Ovary (tissue), 9 donors: ENCODE data around the gene GRK5. TPM values are rescaled to one million over a fixed set of nuclear protein-coding genes. Genes with fewer than 3 reads are reported as not detected.

Experiments used
- DNase-seq, 5 donors: peaks; one replicate each; pipeline ENCODE4 v3.0.0-alpha.2; 2019 to 2020
- H3K27ac ChIP-seq, 2 donors: fragments of 200-600 bp; one replicate each; pipeline versions ENCODE4 v1.5.1 to v1.8.0; 2019 to 2022
- H3K27me3 ChIP-seq: fragments of 200-600 bp; one replicate; pipeline ENCODE4 v1.8.0; 2022
- H3K36me3 ChIP-seq: fragments of 200-600 bp; sonication (generic); one replicate; pipeline ENCODE4 v1.5.1; 2019
- H3K4me1 ChIP-seq: one replicate; pipeline ENCODE4 v1.8.1; 2013; ENCODE audit warnings: mild to moderate bottlenecking, moderate library complexity; ENCODE audit not compliant: insufficient read depth
- H3K4me3 ChIP-seq: fragments of 200-600 bp; sonication (generic); one replicate; pipeline ENCODE4 v1.5.1; 2017
- H3K9me3 ChIP-seq, 2 donors: fragments of 200-600 bp in 1 of 2; sonication (generic) in 1 of 2; one replicate each; pipeline versions ENCODE4 v1.5.1 to v1.8.1; 2013 to 2019; ENCODE audit warnings: mild to moderate bottlenecking in 1 of 2, moderate library complexity in 1 of 2
- CTCF ChIP-seq, 3 donors: fragments of 450-650 bp in 2 of 3; fragments of 200-600 bp in 1 of 3; IDR thresholded peaks; one replicate each; pipeline versions ENCODE4 v1.5.1 to v1.8.0; 2016 to 2022; ENCODE audit warnings: antibody characterized with exemption in 3 of 3, mild to moderate bottlenecking in 1 of 3
- EP300 ChIP-seq: sonication (generic); formaldehyde crosslinking; IDR thresholded peaks from one replicate; pipeline ENCODE4 v1.6.1; 2017; ENCODE audit warnings: antibody characterized with exemption
- POLR2A ChIP-seq: fragments of 450-650 bp; IDR thresholded peaks from one replicate; pipeline ENCODE4 v1.6.1; 2017; ENCODE audit warnings: antibody characterized with exemption, mild to moderate bottlenecking, moderate library complexity
- WGBS, 3 donors: extraction: QIAGEN DNeasy Blood & Tissue Kit in 1 of 3; methylation state at CpG; one replicate each; pipeline versions ENCODE4 v1.1.5 to v1.1.7; 2013 to 2017; 5-methylcytosine and 5-hydroxymethylcytosine counted together
- intact Hi-C, 4 donors: fragments of 100-400 bp; cut with DNase I; formaldehyde crosslinking; loops; one replicate each; pipeline versions ENCODE4 v1.11.0 to v1.15.1; 2022 to 2023
- polyA plus RNA-seq, 2 donors: library from polyadenylated mRNA; stranded (reverse); fragments of 200-250 nt in 1 of 2; fragments of 350-450 nt in 1 of 2; fragmentation: Illumina TruSeq in 1 of 2; extraction: RNeasy Lipid Tissue Mini Kit (QIAGEN cat#74804) in 1 of 2; gene quantifications; one replicate each; pipeline ENCODE4 v1.2.3, GENCODE V29; 2013 to 2014
- total RNA-seq, 7 donors: library from RNA; depleted of rRNA in 2 of 7; stranded (reverse); fragments of >200 nt in 2 of 7; fragmentation: NEBNext Ultra II Directional in 3 of 7; extraction: Animal tissue kit (Norgen Biotek cat#: 25700) in 3 of 7; gene quantifications; one replicate each; pipeline versions ENCODE4 v1.1.0 to v1.2.4, GENCODE V29; 2016 to 2023
- donor health status: DM: no; HTN: no; CAD: no; lungs with moderate emphysema.
- donor health status: DM: no; HTN: no; CAD: no.
- donor health status: Bipolar disorder and iron deficiency.
- donor health status: DM: yes; HTN: yes; CAD: no.
- donor health status: DM: no; HTN: no; CAD: no.
- donor health status: DM: yes; HTN: yes; CAD: no.

The GRK5 gene
- total and polyA plus RNA-seq, 9 donors = 10.0 to 115 (median 38.2) TPM

- no peak for TF ChIP-seq EP300
- TF ChIP-seq POLR2A = no peak
- TF ChIP-seq CTCF (IDR thresholded peaks at IDR 0.05) = no peak
- no peaks in the 10 kb centered on the region for H3K36me3 ChIP-seq
- H3K4me3 ChIP-seq = no peak overlapping the region
- intact Hi-C loops = loop anchor here in 2 of 4 donors (10.0 kb wide), 1 partner anchor 164 kb away; the partner anchor contains the start of gene GRK5 (in 2 of the 2)
- peaks cover 41% of the 10 kb centered on the region for H3K4me1 ChIP-seq
- no peaks in the 10 kb centered on the region for H3K27me3 ChIP-seq
- DNase-seq = no peak
- no peaks in the 10 kb centered on the region for H3K9me3 ChIP-seq
- 49 to 58% (median 54%) methylated on average over 8 of the region's 8 CpGs for WGBS, 3 donors
- H3K27ac ChIP-seq = peak overlapping the region in 1 of 2 donors; percentile 76
Measured at GRCh38 chr10:119368581-119368980, 161.2 kb downstream of the GRK5 start.

- TF ChIP-seq CTCF (IDR thresholded peaks at IDR 0.05) = no peak
- no peak for TF ChIP-seq EP300
- TF ChIP-seq POLR2A = no peak
- peak in 2 of 5 donors; percentile 43 to 63 for DNase-seq
- Histone ChIP-seq H3K9me3 (no peaks in the 10 kb centered on the region), H3K27ac (peak overlapping the region in 1 of 2 donors; percentile 76), H3K4me3 (no peak overlapping the region), H3K4me1 (peaks cover 37% of the 10 kb centered on the region), H3K27me3 (no peaks in the 10 kb centered on the region), H3K36me3 (no peaks in the 10 kb centered on the region)
- intact Hi-C loops = loop anchor here in 2 of 4 donors (10.0 kb wide), 1 partner anchor 164 kb away; the partner anchor contains the start of gene GRK5 (in 2 of the 2)
- WGBS, 3 donors = 26 to 47% (median 34%) methylated on average over 21 of the region's 21 CpGs
Measured at GRCh38 chr10:119368991-119369869, 161.9 kb downstream of the GRK5 start.

GRCh38 chr10:119370111-119370741, 162.9 kb downstream of the GRK5 start:
- peak in 2 of 5 donors; percentile 59 to 68 for DNase-seq
- TF ChIP-seq CTCF (IDR thresholded peaks at IDR 0.05) = no peak
- no peak for TF ChIP-seq POLR2A
- no peak for TF ChIP-seq EP300
- H3K27me3 ChIP-seq = no peaks in the 10 kb centered on the region
- WGBS, 3 donors = 45 to 61% (median 48%) methylated on average over 16 of the region's 16 CpGs
- intact Hi-C loops = no loop called here
- H3K36me3 ChIP-seq = no peaks in the 10 kb centered on the region
- no peaks in the 10 kb centered on the region for H3K9me3 ChIP-seq
- H3K4me1 ChIP-seq = peaks cover 35% of the 10 kb centered on the region
- no peak overlapping the region for H3K4me3 ChIP-seq
- H3K27ac ChIP-seq = peak overlapping the region in 1 of 2 donors; percentile 76

- TF ChIP-seq CTCF (IDR thresholded peaks at IDR 0.05) (no peak), POLR2A (no peak), EP300 (no peak)
- Histone ChIP-seq H3K27ac (peak overlapping the region in 1 of 2 donors; percentile 76), H3K4me1 (peaks cover 36% of the 10 kb centered on the region), H3K4me3 (no peak overlapping the region), H3K9me3 (no peaks in the 10 kb centered on the region), H3K36me3 (no peaks in the 10 kb centered on the region), H3K27me3 (no peaks in the 10 kb centered on the region)
- 32 to 57% (median 36%) methylated on average over 24 of the region's 24 CpGs for WGBS, 3 donors
- intact Hi-C loops = no loop called here
- DNase-seq = peak in 4 of 5 donors; percentile 58 to 72 (median 62)
Measured at GRCh38 chr10:119370972-119371703, 163.8 kb downstream of the GRK5 start.
